Right renal pelvis (tissue), 4 donors: ENCODE data around the gene THSD1. TPM values are rescaled to one million over a fixed set of nuclear protein-coding genes. Genes with fewer than 3 reads are reported as not detected.

Experiments used
- DNase-seq, 4 donors: peaks; one replicate each; pipeline ENCODE4 v3.0.0-alpha.2; 2013; ENCODE audit warnings: low read depth in 4 of 4, low spot score in 3 of 4, missing footprints in 1 of 4
- polyA plus RNA-seq, 4 donors: library from polyadenylated mRNA; unstranded; fragments of 120-200 nt; gene quantifications; one replicate each; pipeline ENCODE4 v1.2.1, GENCODE V29; 2013; ENCODE audit not compliant: insufficient read length in 4 of 4

Gene THSD1
- polyA plus RNA-seq, result 1 to 10 TPM; 7.0 to 8.8 (median 7.3) TPM

GRCh38 chr13:52405767-52406494 is at the start of gene THSD1:
Gene THSD1 (minus strand): TSS chr13:52406172. CDS start chr13:52402600, 3,572 bp downstream.
- peak in 1 of 4 donors; percentile 25 for DNase-seq

GRCh38 chr13:52455677-52456041 is 49.7 kb upstream of the THSD1 start:
- DNase-seq, result peak in 3 of 4 donors; percentile 58 to 77 (median 61)

GRCh38 chr13:52454820-52455676 is 49.1 kb upstream of the THSD1 start, which contains the start of gene CKAP2:
Gene CKAP2 (plus strand): TSS chr13:52455478. CDS start chr13:52455557, 79 bp downstream.
- peak; percentile 87 to 90 (median 88) for DNase-seq

- DNase-seq, result no peak
These were observed 48.5 kb upstream of the THSD1 start for GRCh38 chr13:52454459-52454819.

- DNase-seq, result no peak
These were observed 46.5 kb upstream of the THSD1 start for GRCh38 chr13:52452470-52452869.

- no peak for DNase-seq
These were observed 45.3 kb upstream of the THSD1 start for GRCh38 chr13:52451135-52451804.

GRCh38 chr13:52450793-52451116 is 44.8 kb upstream of the THSD1 start:
- no peak for DNase-seq

GRCh38 chr13:52450012-52450792 is 44.2 kb upstream of the THSD1 start, which contains the start of gene VPS36:
Gene VPS36 (minus strand): TSS chr13:52450634. CDS start chr13:52450594, 40 bp downstream.
- peak; percentile 92 to 97 (median 94) for DNase-seq

GRCh38 chr13:52449331-52450011 is 43.5 kb upstream of the THSD1 start:
- DNase-seq, result no peak

- no peak for DNase-seq
These were observed 42.0 kb upstream of the THSD1 start for GRCh38 chr13:52447815-52448552.

- DNase-seq, result no peak
These were observed 41.4 kb upstream of the THSD1 start for GRCh38 chr13:52447354-52447753.

- DNase-seq, result no peak
These were observed 40.3 kb upstream of the THSD1 start for GRCh38 chr13:52446265-52446664.

GRCh38 chr13:52432456-52432855 is 26.5 kb upstream of the THSD1 start:
- no peak for DNase-seq

- DNase-seq, result no peak
These were observed 22.3 kb upstream of the THSD1 start for GRCh38 chr13:52428295-52428694.

GRCh38 chr13:52421216-52421615 is 15.2 kb upstream of the THSD1 start:
- DNase-seq, result no peak

- no peak for DNase-seq
These were observed 13.1 kb upstream of the THSD1 start for GRCh38 chr13:52419080-52419479.

- no peak for DNase-seq
These were observed 9.0 kb upstream of the THSD1 start for GRCh38 chr13:52414963-52415362.

- no peak for DNase-seq
These were observed 8.1 kb upstream of the THSD1 start for GRCh38 chr13:52414051-52414450.

GRCh38 chr13:52412128-52412527 is 6.2 kb upstream of the THSD1 start:
- no peak for DNase-seq
